Kidney (tissue), 14 donors: ENCODE measurements around the gene PPM1H. TPM values are rescaled to one million over a fixed set of nuclear protein-coding genes. Genes with fewer than 3 reads are reported as not detected.
"Not testable (repeated sequence)": the region's sequence is repeated elsewhere in the genome, so short reads cannot be mapped to it uniquely, and the experiment has no call there.

Experiments used
- DNase-seq, 5 donors: peaks; one replicate each; pipeline ENCODE4 v3.0.0-alpha.2; 2013 to 2020
- FAIRE-seq: peaks from 2 replicates; lab custom pipeline; 2012; peaks lifted over from hg19 to GRCh38; lab: Jason Lieb, UNC
- H3K27ac ChIP-seq, 2 donors: one replicate each; pipeline ENCODE4 v1.7.0; 2013; ENCODE audit warnings: low read depth in 2 of 2, low read length in 2 of 2, inconsistent platforms in 1 of 2
- H3K27me3 ChIP-seq: one replicate; pipeline ENCODE4 v1.7.1; 2013; ENCODE audit warnings: low read length, inconsistent platforms; ENCODE audit not compliant: control insufficient read depth, insufficient read depth
- H3K36me3 ChIP-seq, 3 donors: one replicate each; pipeline versions ENCODE4 v1.7.0 to v1.7.1; 2013; ENCODE audit warnings: low read length in 3 of 3, control low read depth in 1 of 3, inconsistent platforms in 1 of 3; ENCODE audit not compliant: insufficient read depth in 3 of 3, control insufficient read depth in 2 of 3
- H3K4me1 ChIP-seq, 3 donors: one replicate each; pipeline versions ENCODE4 v1.7.0 to v1.7.1; 2013; ENCODE audit warnings: low read length in 3 of 3, inconsistent platforms in 1 of 3, low read depth in 1 of 3; ENCODE audit not compliant: control insufficient read depth in 2 of 3, insufficient read depth in 2 of 3
- H3K4me3 ChIP-seq, 3 donors: one replicate each; pipeline versions ENCODE4 v1.7.0 to v1.8.1; 2013; ENCODE audit warnings: low read length in 3 of 3, control low read depth in 1 of 3, inconsistent platforms in 1 of 3
- H3K9ac ChIP-seq, 3 donors: one replicate each; pipeline versions ENCODE4 v1.7.0 to v1.7.1; 2013; ENCODE audit warnings: low read length in 3 of 3, control low read depth in 1 of 3, inconsistent platforms in 1 of 3
- H3K9me3 ChIP-seq, 3 donors: one replicate each; pipeline versions ENCODE4 v1.7.0 to v1.7.1; 2013; ENCODE audit warnings: low read length in 3 of 3, control low read depth in 1 of 3, inconsistent platforms in 1 of 3; ENCODE audit not compliant: control insufficient read depth in 2 of 3, insufficient read depth in 1 of 3
- CTCF ChIP-seq: IDR thresholded peaks from 3 replicates; pipeline ENCODE4 v1.5.1; 2012; ENCODE audit warnings: mild to moderate bottlenecking, moderate library complexity, borderline replicate concordance; ENCODE audit not compliant: insufficient read depth; ENCODE audit errors: extremely low read depth
- intact Hi-C: fragments of 100-400 bp; cut with DNase I; formaldehyde crosslinking; loops from one replicate; pipeline ENCODE4 v1.11.1; 2022
- polyA plus RNA-seq: library from polyadenylated mRNA; stranded (reverse); fragments of 350-450 nt; fragmentation: Illumina TruSeq; extraction: RNeasy Lipid Tissue Mini Kit (QIAGEN cat#74804); gene quantifications from one replicate; pipeline ENCODE4 v1.2.3, GENCODE V29; 2014; ENCODE audit warnings: low read depth, low replicate concordance; ENCODE audit not compliant: insufficient read depth
- total RNA-seq: library from RNA; stranded (reverse); fragmentation: NEBNext Ultra II Directional; extraction: Animal tissue kit (Norgen Biotek cat#: 25700); gene quantifications from one replicate; pipeline ENCODE4 v1.2.1, GENCODE V29; 2021
- donor health status: control.
- donor health status: control.
- donor health status: control.
- donor health status: control.
- donor health status: control.
- donor health status: DM: yes; HTN: yes; CAD: no.
- donor health status: Normal renal cell carcinoma (clear cell type).

Gene PPM1H
- total and polyA plus RNA-seq, 2 donors from 2014 or later: 8.7 to 25.0 TPM

GRCh38 chr12:62886796-62887195 lies 48.2 kb downstream of the PPM1H start:
- intact Hi-C loops: no loop called here
- no peak for DNase-seq
- no peak overlapping the region for H3K9ac ChIP-seq
- no peak for TF ChIP-seq CTCF
- H3K27ac ChIP-seq: no peak overlapping the region
- no peak for FAIRE-seq
- H3K27me3 ChIP-seq: no peaks in the 10 kb centered on the region
- H3K4me1 ChIP-seq: peaks cover 0 to 7% (median 0%) of the 10 kb centered on the region in 3 donors
- H3K9me3 ChIP-seq: no peaks in the 10 kb centered on the region
- no peak overlapping the region for H3K4me3 ChIP-seq
- H3K36me3 ChIP-seq: no peaks in the 10 kb centered on the region

- no peaks in the 10 kb centered on the region for H3K36me3 ChIP-seq
- no peak overlapping the region for H3K4me3 ChIP-seq
- intact Hi-C loops: no loop called here
- H3K4me1 ChIP-seq: no peaks in the 10 kb centered on the region
- DNase-seq (no peak), FAIRE-seq (no peak)
- no peak overlapping the region for H3K27ac ChIP-seq
- H3K9ac ChIP-seq: no peak overlapping the region
- no peak for TF ChIP-seq CTCF
- no peaks in the 10 kb centered on the region for H3K9me3 ChIP-seq
- H3K27me3 ChIP-seq: no peaks in the 10 kb centered on the region
Observed at GRCh38 chr12:62885242-62885641, 49.7 kb downstream of the PPM1H start.

- H3K9ac ChIP-seq, H3K9me3 ChIP-seq, H3K27me3 ChIP-seq, H3K36me3 ChIP-seq, DNase-seq, FAIRE-seq, H3K4me1 ChIP-seq, intact Hi-C loops, H3K27ac ChIP-seq, H3K4me3 ChIP-seq: not testable (repeated sequence)
Observed at GRCh38 chr12:62884832-62885231, 50.1 kb downstream of the PPM1H start.

GRCh38 chr12:62882696-62883095 lies 52.3 kb downstream of the PPM1H start:
- H3K27ac ChIP-seq: no peak overlapping the region
- no peak overlapping the region for H3K9ac ChIP-seq
- DNase-seq (no peak), FAIRE-seq (no peak)
- H3K4me1 ChIP-seq: no peaks in the 10 kb centered on the region
- H3K27me3 ChIP-seq: no peaks in the 10 kb centered on the region
- no peaks in the 10 kb centered on the region for H3K36me3 ChIP-seq
- H3K4me3 ChIP-seq: no peak overlapping the region
- H3K9me3 ChIP-seq: no peaks in the 10 kb centered on the region
- intact Hi-C loops: no loop called here
- TF ChIP-seq CTCF: no peak
